MG63 (cell line): ENCODE results near the gene TEX29. TPM values are rescaled to one million over a fixed set of nuclear protein-coding genes. Genes with fewer than 3 reads are reported as not detected.

ENCODE experiments used
- DNase-seq: peaks from one replicate; pipeline ENCODE4 v3.0.0-alpha.2; 2020
- H3K27me3 ChIP-seq: fragments of 250-450 bp; sonication (Bioruptor Pico); 2 replicates; pipeline ENCODE4 v1.5.1; 2020; ENCODE audit warnings: mild to moderate bottlenecking, moderate library complexity
- H3K36me3 ChIP-seq: fragments of 250-450 bp; sonication (Bioruptor Pico); 2 replicates; pipeline ENCODE4 v1.5.1; 2020; ENCODE audit warnings: mild to moderate bottlenecking, moderate library complexity
- H3K4me3 ChIP-seq: fragments of 250-450 bp; sonication (Bioruptor Pico); 2 replicates; pipeline ENCODE4 v1.5.1; 2020; ENCODE audit warnings: mild to moderate bottlenecking, moderate library complexity
- H3K9me3 ChIP-seq: fragments of 250-450 bp; sonication (Bioruptor Pico); 2 replicates; pipeline ENCODE4 v1.5.1; 2020; ENCODE audit warnings: mild to moderate bottlenecking, moderate library complexity
- total RNA-seq: library from RNA; depleted of rRNA; stranded (reverse); fragments of >200 nt; shearing (Covaris generic); gene quantifications from 2 replicates; pipeline ENCODE4 v1.2.3, GENCODE V29; 2014; ENCODE audit warnings: low replicate concordance

The TEX29 gene
- total RNA-seq, 1 experiment from 2014 or later = not detected

- no peak for DNase-seq
- Histone ChIP-seq H3K4me3 (no peak overlapping the region), H3K9me3 (no peaks in the 10 kb centered on the region), H3K27me3 (no peaks in the 10 kb centered on the region), H3K36me3 (peaks cover 23% of the 10 kb centered on the region)
Measured at GRCh38 chr13:111286162-111286561, 34.3 kb upstream of the TEX29 start.

- Histone ChIP-seq H3K4me3 (no peak overlapping the region), H3K27me3 (no peaks in the 10 kb centered on the region), H3K36me3 (peaks cover 23% of the 10 kb centered on the region), H3K9me3 (no peaks in the 10 kb centered on the region)
- DNase-seq = no peak
Measured at GRCh38 chr13:111286749-111287148, 33.7 kb upstream of the TEX29 start.

- H3K36me3 ChIP-seq = peaks cover 20% of the 10 kb centered on the region
- no peak overlapping the region for H3K4me3 ChIP-seq
- H3K27me3 ChIP-seq = no peaks in the 10 kb centered on the region
- no peaks in the 10 kb centered on the region for H3K9me3 ChIP-seq
- DNase-seq = no peak
Measured at GRCh38 chr13:111287201-111287600, 33.2 kb upstream of the TEX29 start.

GRCh38 chr13:111288276-111288675 is 32.2 kb upstream of the TEX29 start:
- H3K4me3 ChIP-seq = no peak overlapping the region
- no peak for DNase-seq
- no peaks in the 10 kb centered on the region for H3K9me3 ChIP-seq
- H3K36me3 ChIP-seq = peaks cover 10% of the 10 kb centered on the region
- H3K27me3 ChIP-seq = no peaks in the 10 kb centered on the region

- H3K4me3 ChIP-seq = no peak overlapping the region
- DNase-seq = no peak
- H3K36me3 ChIP-seq = peaks cover 8% of the 10 kb centered on the region
- H3K27me3 ChIP-seq = no peaks in the 10 kb centered on the region
- no peaks in the 10 kb centered on the region for H3K9me3 ChIP-seq
Measured at GRCh38 chr13:111289251-111289650, 31.2 kb upstream of the TEX29 start.

GRCh38 chr13:111291908-111292307 is 28.5 kb upstream of the TEX29 start:
- no peak overlapping the region for H3K4me3 ChIP-seq
- no peak for DNase-seq
- H3K9me3 ChIP-seq = no peaks in the 10 kb centered on the region
- H3K36me3 ChIP-seq = no peaks in the 10 kb centered on the region; the same call in none of the 2 replicates
- no peaks in the 10 kb centered on the region for H3K27me3 ChIP-seq

GRCh38 chr13:111292710-111293485 is 27.5 kb upstream of the TEX29 start:
- no peaks in the 10 kb centered on the region; the same call in none of the 2 replicates for H3K36me3 ChIP-seq
- H3K27me3 ChIP-seq = no peaks in the 10 kb centered on the region
- no peaks in the 10 kb centered on the region for H3K9me3 ChIP-seq

GRCh38 chr13:111295886-111296285 is 24.6 kb upstream of the TEX29 start:
- H3K4me3 ChIP-seq = no peak overlapping the region
- peaks cover 3% of the 10 kb centered on the region for H3K36me3 ChIP-seq
- no peaks in the 10 kb centered on the region for H3K27me3 ChIP-seq
- H3K9me3 ChIP-seq = no peaks in the 10 kb centered on the region
- no peak for DNase-seq

More at GRCh38 chr13:111292710-111293485, 27.5 kb upstream of the TEX29 start:
- no peak overlapping the region for H3K4me3 ChIP-seq
- DNase-seq = no peak

- Histone ChIP-seq H3K27me3 (no peaks in the 10 kb centered on the region), H3K9me3 (no peaks in the 10 kb centered on the region), H3K36me3 (peaks cover 3% of the 10 kb centered on the region), H3K4me3 (no peak overlapping the region)
- DNase-seq = no peak
Measured at GRCh38 chr13:111296417-111296816, 24.0 kb upstream of the TEX29 start.

- Histone ChIP-seq H3K27me3 (no peaks in the 10 kb centered on the region), H3K36me3 (peaks cover 10% of the 10 kb centered on the region), H3K9me3 (no peaks in the 10 kb centered on the region), H3K4me3 (no peak overlapping the region)
- DNase-seq = no peak
Measured at GRCh38 chr13:111298214-111298975, 22.0 kb upstream of the TEX29 start.

- DNase-seq = no peak
- Histone ChIP-seq H3K4me3 (no peak overlapping the region), H3K36me3 (peaks cover 28% of the 10 kb centered on the region), H3K9me3 (no peaks in the 10 kb centered on the region), H3K27me3 (no peaks in the 10 kb centered on the region)
Measured at GRCh38 chr13:111302045-111302726, 18.3 kb upstream of the TEX29 start.

GRCh38 chr13:111303559-111303958 is 16.9 kb upstream of the TEX29 start:
- no peak for DNase-seq
- H3K9me3 ChIP-seq = no peaks in the 10 kb centered on the region
- H3K4me3 ChIP-seq = no peak overlapping the region
- peaks cover 28% of the 10 kb centered on the region for H3K36me3 ChIP-seq
- H3K27me3 ChIP-seq = no peaks in the 10 kb centered on the region

GRCh38 chr13:111304041-111304544 is 16.3 kb upstream of the TEX29 start:
- H3K9me3 ChIP-seq = no peaks in the 10 kb centered on the region
- no peak overlapping the region for H3K4me3 ChIP-seq
- no peak for DNase-seq
- peaks cover 28% of the 10 kb centered on the region for H3K36me3 ChIP-seq
- no peaks in the 10 kb centered on the region for H3K27me3 ChIP-seq

GRCh38 chr13:111304603-111305289 is 15.7 kb upstream of the TEX29 start:
- Histone ChIP-seq H3K27me3 (no peaks in the 10 kb centered on the region), H3K4me3 (no peak overlapping the region), H3K36me3 (peaks cover 24% of the 10 kb centered on the region), H3K9me3 (no peaks in the 10 kb centered on the region)
- DNase-seq = no peak

- H3K36me3 ChIP-seq = peaks cover 2% of the 10 kb centered on the region
- no peaks in the 10 kb centered on the region for H3K27me3 ChIP-seq
- DNase-seq = no peak
- no peaks in the 10 kb centered on the region for H3K9me3 ChIP-seq
- no peak overlapping the region for H3K4me3 ChIP-seq
Measured at GRCh38 chr13:111312944-111313590, 7.4 kb upstream of the TEX29 start.

- Histone ChIP-seq H3K27me3 (no peaks in the 10 kb centered on the region), H3K9me3 (no peaks in the 10 kb centered on the region), H3K36me3 (peaks cover 2% of the 10 kb centered on the region), H3K4me3 (no peak overlapping the region)
- DNase-seq = no peak
Measured at GRCh38 chr13:111313911-111314425, 6.5 kb upstream of the TEX29 start.
